Stimulated activated CD4-positive, alpha-beta T cell treated with anti-CD3 and anti-CD28 coated beads, TNF-alpha, amount 100 ng/mL, for 1 hour (primary cell): ENCODE data around the gene C1RL.
"Not testable (repeated sequence)": the region's sequence is repeated elsewhere in the genome, so short reads cannot be mapped to it uniquely, and the experiment has no call there.

Experiments used
- DNase-seq, 3 donors: peaks; one replicate each; pipeline ENCODE4 v3.0.0-alpha.2; 2020; ENCODE audit warnings: low read depth in 3 of 3, low spot score in 1 of 3

Gene C1RL

GRCh38 chr12:7116196-7116595 is 7.2 kb upstream of the C1RL start:
- DNase-seq: no peak

- no peak for DNase-seq
Observed at GRCh38 chr12:7114851-7115250, 5.8 kb upstream of the C1RL start.

- DNase-seq: no peak
Observed at GRCh38 chr12:7114008-7114407, 5.0 kb upstream of the C1RL start.

DNA sequence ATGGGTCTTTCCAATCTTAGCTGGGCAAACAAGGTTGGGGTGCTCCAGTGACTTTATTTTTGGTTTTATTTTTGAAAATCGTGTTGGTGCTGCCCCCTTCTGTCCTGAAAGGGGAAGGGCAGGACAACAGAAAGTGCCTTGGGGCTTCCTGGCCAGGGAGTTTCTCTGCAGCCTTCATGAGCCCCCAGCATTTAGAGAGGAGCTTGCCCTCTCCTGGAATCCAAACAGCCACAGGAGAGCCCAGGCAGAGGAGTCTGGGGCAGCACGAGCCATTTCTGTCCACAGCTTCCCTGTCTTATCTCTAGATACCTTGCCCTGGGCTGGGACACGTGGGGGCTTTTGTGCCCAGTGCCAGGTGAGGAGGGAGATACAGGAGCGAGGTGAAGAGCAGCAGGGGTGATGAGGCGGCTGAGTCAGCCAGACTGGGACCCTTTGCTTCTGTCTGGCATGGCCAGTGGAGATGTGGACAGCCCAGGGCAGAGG is 4.4 kb upstream of the C1RL start:
- DNase-seq: peak in 1 of 3 donors; percentile 15

GRCh38 chr12:7112041-7112440 is 3.0 kb upstream of the C1RL start:
- DNase-seq: no peak

GRCh38 chr12:7110661-7111060 is 1.6 kb upstream of the C1RL start:
- no peak for DNase-seq

DNA sequence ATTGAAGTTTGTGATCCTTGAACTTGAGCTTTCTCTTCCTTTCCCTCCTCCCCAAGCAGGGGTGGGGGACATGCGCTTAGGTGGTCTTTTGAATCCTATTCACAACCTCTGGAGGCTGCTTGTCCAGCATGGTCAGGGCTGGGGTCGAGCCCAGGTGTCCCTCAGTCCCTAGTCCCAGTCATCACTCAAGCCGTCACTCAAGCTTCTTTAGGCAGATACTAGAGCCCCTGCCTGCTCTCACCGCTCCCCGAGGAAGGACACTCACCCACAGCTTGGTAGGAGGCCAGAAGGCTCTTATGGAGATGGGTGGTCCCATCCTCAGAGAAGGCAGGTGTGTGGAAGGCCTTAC is 532 bp upstream of the C1RL start:
- no peak for DNase-seq

GRCh38 chr12:7108003-7108795 is 815 bp downstream of the C1RL start:
- peak; percentile 31 to 55 (median 45) for DNase-seq

DNA sequence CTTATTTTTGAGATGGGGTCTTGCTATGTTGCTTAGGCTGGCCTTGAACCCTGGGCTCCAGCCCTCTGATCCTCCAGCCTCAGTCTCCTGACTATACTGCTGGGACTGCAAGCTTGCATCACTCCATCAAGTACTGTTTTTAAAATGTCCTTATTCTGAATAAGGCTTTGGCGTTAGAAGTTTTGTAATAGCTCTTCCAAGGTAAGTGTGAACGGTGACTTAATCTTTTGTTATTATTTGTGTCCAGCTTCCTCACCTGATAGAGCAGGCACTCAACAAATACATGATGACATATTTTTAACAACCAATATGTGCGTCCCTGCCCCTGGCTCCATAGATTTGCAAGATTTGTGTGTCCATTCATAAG is 1.4 kb downstream of the C1RL start:
- no peak for DNase-seq

GRCh38 chr12:7107181-7107580 is 1.8 kb downstream of the C1RL start:
- not testable (repeated sequence) for DNase-seq

DNA sequence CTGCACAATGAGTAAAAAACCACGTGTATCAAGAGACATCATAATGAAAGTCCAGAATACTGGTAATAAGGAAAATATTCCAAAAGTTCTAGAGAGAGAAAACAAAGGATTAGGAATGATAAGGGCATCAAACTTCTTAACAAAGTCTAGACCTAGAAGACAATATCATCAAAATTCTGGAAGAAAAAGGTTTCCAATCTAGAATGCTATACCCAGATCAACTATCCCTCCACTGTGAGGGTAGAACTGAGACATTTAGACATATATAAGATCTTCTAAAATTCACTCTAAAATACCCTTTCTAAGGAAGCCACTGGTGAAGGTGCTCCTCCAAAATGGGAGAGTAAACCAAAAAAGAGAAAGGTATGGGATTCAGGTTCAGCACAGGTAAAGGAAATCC is 2.9 kb downstream of the C1RL start:
- no peak for DNase-seq

DNA sequence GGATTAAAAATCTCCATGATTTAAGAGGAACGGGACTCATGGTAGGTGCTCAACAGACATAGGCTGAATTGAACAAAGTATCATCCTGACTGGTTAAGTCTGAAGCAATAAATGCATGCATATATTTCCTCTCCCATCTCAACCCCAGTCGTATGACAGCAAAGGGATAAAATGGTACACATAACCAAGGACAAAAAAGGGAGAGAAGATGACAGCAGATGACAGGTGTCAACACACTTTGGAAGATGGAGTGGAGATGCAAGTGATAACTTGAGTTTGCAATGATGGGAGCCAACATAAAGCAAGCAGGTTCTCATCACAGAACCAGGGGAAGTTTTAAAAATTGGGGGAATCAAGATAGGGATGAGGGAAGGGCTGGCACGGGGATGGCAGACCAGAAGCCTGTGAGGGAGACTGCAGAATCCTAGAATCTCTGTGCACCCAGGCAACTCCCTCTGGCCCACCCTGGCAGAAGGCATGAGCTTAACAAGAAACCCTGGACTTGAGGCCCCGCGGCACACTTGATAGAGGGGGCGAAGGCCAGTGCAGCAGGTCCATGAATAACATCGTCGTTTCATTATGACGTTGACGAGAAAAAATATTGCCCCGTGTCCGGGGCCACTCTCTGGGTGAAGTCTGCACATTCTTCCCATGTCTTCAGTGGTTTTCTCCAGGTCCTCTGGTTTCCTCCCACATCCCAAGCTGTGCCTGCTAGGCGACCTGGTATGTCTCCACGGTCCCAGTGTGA is 5.0 kb downstream of the C1RL start:
- no peak for DNase-seq

- no peak for DNase-seq
Observed at GRCh38 chr12:7102582-7102981, 6.4 kb downstream of the C1RL start.

DNA sequence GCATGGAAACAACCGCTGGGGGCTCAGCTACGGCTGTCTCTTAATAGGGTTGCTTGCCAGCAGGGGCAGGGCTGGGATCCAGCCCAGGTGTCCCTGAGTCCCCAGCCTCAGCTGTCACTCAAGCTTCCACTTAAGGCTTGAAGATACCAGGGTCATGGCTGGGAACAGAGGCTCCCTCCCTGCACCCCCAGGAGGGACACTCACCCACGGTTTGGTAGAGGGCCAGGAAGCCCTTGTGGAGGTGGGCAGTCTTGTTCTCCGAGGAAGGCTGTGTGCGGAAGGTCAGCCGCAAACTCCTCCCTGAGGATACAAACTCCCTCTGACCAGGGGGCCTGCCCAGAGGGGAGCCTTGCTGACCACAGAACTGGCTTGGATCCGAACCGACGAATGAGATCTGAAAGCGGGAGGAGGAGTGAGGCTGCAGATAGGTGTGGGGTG is 7.3 kb downstream of the C1RL start:
- no peak for DNase-seq

GRCh38 chr12:7101047-7101693 is 7.8 kb downstream of the C1RL start:
- no peak for DNase-seq

GRCh38 chr12:7100239-7100638 is 8.8 kb downstream of the C1RL start:
- no peak for DNase-seq

DNA sequence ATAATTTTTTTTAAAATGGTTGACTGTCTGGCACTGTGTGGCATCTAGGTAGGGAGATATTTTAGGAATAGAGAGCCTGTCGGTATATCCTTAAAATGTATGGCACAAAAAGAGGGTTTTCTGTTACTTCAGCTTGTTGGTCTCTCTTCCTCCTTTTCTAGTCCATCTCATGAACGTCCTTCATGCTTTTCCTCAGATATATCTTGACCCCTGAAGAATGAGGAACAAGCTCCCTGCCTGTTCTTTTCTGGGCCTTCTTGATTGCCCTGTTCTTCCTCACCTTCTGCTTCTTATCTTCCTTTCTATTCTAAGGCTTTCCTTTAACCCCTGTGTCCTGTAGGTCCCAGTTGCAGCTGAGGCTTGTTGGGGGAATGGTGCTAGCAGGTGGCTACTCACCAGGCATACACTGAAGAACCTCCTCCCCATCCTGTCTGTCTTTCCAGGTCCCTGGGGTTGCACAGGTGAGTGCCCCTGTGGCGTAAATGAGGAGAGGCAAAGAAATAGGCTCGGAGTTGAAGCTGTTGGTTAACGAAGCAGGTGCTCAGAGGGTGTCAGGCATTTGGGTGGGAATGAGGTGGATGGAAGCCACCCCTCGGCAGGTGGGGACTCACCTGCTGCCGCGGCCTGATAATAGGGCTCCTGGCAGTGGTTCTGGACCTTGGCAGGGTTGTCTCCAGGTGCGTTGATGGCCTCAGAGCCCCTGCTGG is 9.6 kb downstream of the C1RL start:
- DNase-seq: no peak

DNA sequence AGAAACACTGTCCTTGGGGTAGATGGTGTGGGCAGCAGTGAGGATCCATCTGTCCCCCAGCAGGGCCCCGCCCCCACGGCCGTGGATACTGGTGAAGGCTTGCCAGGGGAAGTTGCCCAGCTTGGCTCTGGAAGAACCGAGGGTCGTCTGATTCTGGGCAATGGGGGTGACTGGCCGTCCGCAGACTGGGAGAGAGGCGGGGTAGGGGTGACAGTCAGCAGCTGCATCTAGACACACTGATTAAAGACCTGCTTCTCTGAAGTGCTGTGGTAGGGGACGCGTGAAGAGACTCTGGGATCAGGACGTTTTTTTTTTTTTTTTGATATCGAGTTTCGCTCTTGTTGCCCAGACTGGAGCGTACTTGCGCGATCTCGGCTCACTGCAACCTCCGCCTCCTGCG is 12.0 kb downstream of the C1RL start:
- no peak for DNase-seq

- DNase-seq: no peak
Observed at GRCh38 chr12:7096006-7096932, 12.7 kb downstream of the C1RL start.

GRCh38 chr12:7093892-7094291 is 15.1 kb downstream of the C1RL start:
- no peak for DNase-seq
